ENCODE measurements around the gene PNN. TPM values are rescaled to one million over a fixed set of nuclear protein-coding genes. Genes with fewer than 3 reads are reported as not detected.

Gene PNN
- total and polyA plus RNA-seq, 2 of the 4 experiments (the other 2 are of a cell fraction): 14.9 to 28.8 TPM

- TF ChIP-seq MXI1 (IDR thresholded peaks at IDR 0.05; ENCODE audit: borderline replicate concordance, low read depth, low read length) (no peak), MAFK (IDR thresholded peaks at IDR 0.05; ENCODE audit: low read depth, low read length) (no peak), BHLHE40 (IDR thresholded peaks at IDR 0.05; ENCODE audit: low read depth, low read length) (no peak), RAD21 (IDR thresholded peaks at IDR 0.05; ENCODE audit: low read length) (no peak), ELK1 (IDR thresholded peaks at IDR 0.05; ENCODE audit: borderline replicate concordance, low read depth, low read length) (no peak)
- H3K18ac ChIP-seq (ENCODE audit: low read depth, low read length): no peak overlapping the region
- no peak overlapping the region for H3K23ac ChIP-seq (ENCODE audit: low read depth, low read length)
- no peak overlapping the region for H4K91ac ChIP-seq (ENCODE audit: insufficient read depth, low read depth, low read length)
- H2BK5ac ChIP-seq (ENCODE audit: low read depth, low read length, poor library complexity, severe bottlenecking): no peak overlapping the region
- no peak overlapping the region for H2BK20ac ChIP-seq (ENCODE audit: low read depth, low read length)
- no peak overlapping the region for H3K14ac ChIP-seq (replicated peaks; ENCODE audit: low read depth, low read length)
- no peaks in the 10 kb centered on the region for H3K9me1 ChIP-seq (ENCODE audit: insufficient read depth, low read length)
- H2BK15ac ChIP-seq (ENCODE audit: low read depth, low read length): no peak overlapping the region
- peaks cover 9% of the 10 kb centered on the region for H3K36me3 ChIP-seq (ENCODE audit: control insufficient read depth, insufficient read depth, low read length)
- no peak overlapping the region for H3K4me2 ChIP-seq (ENCODE audit: low read depth, low read length)
- H3K4me1 ChIP-seq (ENCODE audit: control insufficient read depth, insufficient read depth, low read length): no peaks in the 10 kb centered on the region; the same call in 1 of the 2 replicates
- in situ Hi-C loops (cut with MboI; ENCODE audit: low sequenced_read_pairs): no loop called here
- BruUV-seq (replicated peaks): no TSS peak
- H2AK9ac ChIP-seq (replicated peaks; ENCODE audit: low read depth, low read length, poor library complexity): no peak overlapping the region
- H4K8ac ChIP-seq (ENCODE audit: low read depth in 2 of 2, low read length in 2 of 2): no peak overlapping the region
- intact Hi-C loops (cut with micrococcal nuclease): loop anchor here (5.0 kb wide), 1 partner anchor 259 kb away; the partner anchor contains the start of gene FBXO33
- H3K79me1 ChIP-seq (ENCODE audit: low read depth in 1 of 2, low read length in 2 of 2): peaks cover 28 to 38% of the 10 kb centered on the region in 2 experiments; a peak in 3 of 4 replicates
- no peak overlapping the region for H2AFZ ChIP-seq (replicated peaks; ENCODE audit: low read length, poor library complexity)
- ChIA-PET POLR2A (ENCODE audit: unreplicated experiment) (no interaction called here), CTCF (no interaction called here)
- ATAC-seq (ENCODE audit: low read depth): no peak
- H3K4ac ChIP-seq (ENCODE audit: low read depth, low read length): no peak overlapping the region
- no peak for DNase-seq
- H4K20me1 ChIP-seq (ENCODE audit: insufficient read depth, low read length): peaks cover 16% of the 10 kb centered on the region
- no peak overlapping the region for H3K56ac ChIP-seq (ENCODE audit: extremely low read depth, insufficient read depth, low read length)
- no peak overlapping the region for H3K9ac ChIP-seq (ENCODE audit: low read depth, low read length)
- no peak overlapping the region for H4K5ac ChIP-seq (ENCODE audit: low read depth, low read length)
- H2BK120ac ChIP-seq (ENCODE audit: low read depth, low read length): no peak overlapping the region
- no peak overlapping the region for H2AK5ac ChIP-seq (ENCODE audit: low read depth, low read length)
- 100% methylated on average over 1 of the region's 3 CpGs; no CpG with 5 or more reads in 1 of the 2 experiments for WGBS, 2 experiments (ENCODE audit: extremely low coverage in 2 of 2, insufficient read length in 1 of 2)
- dilution Hi-C loops (cut with HindIII; ENCODE audit: low sequenced_read_pairs, unreplicated experiment): no loop called here
- no peaks in the 10 kb centered on the region for H3K27me3 ChIP-seq (ENCODE audit: control insufficient read depth, insufficient read depth, low read length)
- no peak overlapping the region for H3K27ac ChIP-seq (ENCODE audit: insufficient read depth, low read length)
- H3K9me3 ChIP-seq (ENCODE audit: control insufficient read depth, insufficient read depth, low read length): no peaks in the 10 kb centered on the region
- H3K4me3 ChIP-seq (ENCODE audit: insufficient read depth, low read depth, low read length): no peak overlapping the region
Observed at GRCh38 chr14:39173198-39173597, 1.9 kb upstream of the PNN start.
